Spleen (tissue), 11 donors: ENCODE results near the gene KCNH8. TPM values are rescaled to one million over a fixed set of nuclear protein-coding genes. Genes with fewer than 3 reads are reported as not detected.

ENCODE experiments used
- DNase-seq: peaks from one replicate; pipeline ENCODE4 v3.0.0-alpha.2; 2020
- H3K27ac ChIP-seq, 8 donors: fragments of 200-600 bp; sonication (generic) in 7 of 8; 1 replicate in 4 of 8; 2 replicates in 4 of 8; pipeline versions ENCODE4 v1.5.0 to v1.8.0; 2016 to 2021; ENCODE audit warnings: inconsistent platforms in 4 of 8, mild to moderate bottlenecking in 4 of 8, moderate library complexity in 1 of 8
- H3K27me3 ChIP-seq, 7 donors: fragments of 200-600 bp; sonication (generic) in 6 of 7; replicated peaks in 1 of 7; 1 replicate in 4 of 7; 2 replicates in 3 of 7; pipeline versions ENCODE4 v1.5.0 to v1.8.0; 2016 to 2021; ENCODE audit warnings: inconsistent platforms in 3 of 7, mild to moderate bottlenecking in 1 of 7
- H3K36me3 ChIP-seq, 6 donors: fragments of 200-600 bp; sonication (generic) in 5 of 6; 1 replicate in 4 of 6; 2 replicates in 2 of 6; pipeline versions ENCODE4 v1.5.0 to v1.8.0; 2016 to 2021; ENCODE audit warnings: inconsistent platforms in 2 of 6
- H3K4me1 ChIP-seq, 6 donors: fragments of 200-600 bp; sonication (generic) in 5 of 6; 1 replicate in 3 of 6; 2 replicates in 3 of 6; pipeline versions ENCODE4 v1.5.0 to v1.8.0; 2016 to 2021; ENCODE audit warnings: inconsistent platforms in 3 of 6
- H3K4me3 ChIP-seq, 8 donors: fragments of 200-600 bp; sonication (generic) in 7 of 8; 1 replicate in 4 of 8; 2 replicates in 4 of 8; pipeline versions ENCODE4 v1.5.0 to v1.8.0; 2016 to 2021; ENCODE audit warnings: inconsistent platforms in 4 of 8, mild to moderate bottlenecking in 4 of 8, moderate library complexity in 2 of 8
- H3K9me3 ChIP-seq, 8 donors: fragments of 200-600 bp; sonication (generic) in 7 of 8; 1 replicate in 4 of 8; 2 replicates in 4 of 8; pipeline versions ENCODE4 v1.5.0 to v1.8.0; 2016 to 2021; ENCODE audit warnings: inconsistent platforms in 4 of 8
- POLR2A ChIP-seq, 3 donors: fragments of 450-650 bp; IDR thresholded peaks; one replicate each; pipeline ENCODE4 v1.5.1; 2017; ENCODE audit warnings: antibody characterized with exemption in 3 of 3, mild to moderate bottlenecking in 1 of 3
- POLR2AphosphoS5 ChIP-seq, 3 donors: sonication (generic); formaldehyde crosslinking; IDR thresholded peaks; one replicate each; pipeline ENCODE4 v1.5.1; 2017; ENCODE audit warnings: antibody characterized with exemption in 3 of 3
- WGBS, 5 donors: extraction: QIAGEN DNeasy Blood & Tissue Kit in 3 of 5; methylation state at CpG; one replicate each; pipeline versions ENCODE4 v1.1.5 to v1.1.7; 2013 to 2018; 5-methylcytosine and 5-hydroxymethylcytosine counted together
- intact Hi-C: fragments of 100-400 bp; cut with DNase I; formaldehyde crosslinking; loops from one replicate; pipeline ENCODE4 v1.15.0; 2023; ENCODE audit warnings: low total_unique reads
- polyA plus RNA-seq, 3 donors: library from polyadenylated mRNA; stranded (reverse); fragments of 200-250 nt; gene quantifications; one replicate each; pipeline ENCODE4 v1.2.1, GENCODE V29; 2013
- total RNA-seq, 7 donors: library from RNA; depleted of rRNA in 3 of 7; stranded (reverse); fragments of >200 nt in 3 of 7; fragmentation: NEBNext Ultra II Directional in 4 of 7; extraction: Animal tissue kit (Norgen Biotek cat#: 25700) in 4 of 7; gene quantifications; one replicate each; pipeline versions ENCODE4 v1.1.0 to v1.2.1, GENCODE V29; 2016 to 2021
- TF ChIP-seq, protein P1 (sequence below), 11 experiments: fragments of 200-600 bp in 7 of 11; fragments of 450-650 bp in 4 of 11; sonication (generic) in 4 of 11; IDR thresholded peaks in 8 of 11; conservative IDR thresholded peaks in 3 of 11; 1 replicate in 7 of 11; 2 replicates in 4 of 11; pipeline versions ENCODE4 v1.4.0 to v1.8.0; 2016 to 2021; ENCODE audit warnings: antibody characterized with exemption in 11 of 11, inconsistent platforms in 4 of 11, mild to moderate bottlenecking in 1 of 11
- donor health status: healthy with polysubstance abuse.
- donor health status: DM: no; HTN: no; CAD: no; lungs with moderate emphysema.
- donor health status: DM: no; HTN: no; CAD: no.
- donor health status: Bipolar disorder and iron deficiency.
- donor health status: healthy.
- donor health status: DM: no; HTN: no; CAD: no.
- donor health status: DM: yes; HTN: yes; CAD: no.

KCNH8 gene
- total and polyA plus RNA-seq, 10 donors: 0.70 to 3.1 (median 2.2) TPM

DNA sequence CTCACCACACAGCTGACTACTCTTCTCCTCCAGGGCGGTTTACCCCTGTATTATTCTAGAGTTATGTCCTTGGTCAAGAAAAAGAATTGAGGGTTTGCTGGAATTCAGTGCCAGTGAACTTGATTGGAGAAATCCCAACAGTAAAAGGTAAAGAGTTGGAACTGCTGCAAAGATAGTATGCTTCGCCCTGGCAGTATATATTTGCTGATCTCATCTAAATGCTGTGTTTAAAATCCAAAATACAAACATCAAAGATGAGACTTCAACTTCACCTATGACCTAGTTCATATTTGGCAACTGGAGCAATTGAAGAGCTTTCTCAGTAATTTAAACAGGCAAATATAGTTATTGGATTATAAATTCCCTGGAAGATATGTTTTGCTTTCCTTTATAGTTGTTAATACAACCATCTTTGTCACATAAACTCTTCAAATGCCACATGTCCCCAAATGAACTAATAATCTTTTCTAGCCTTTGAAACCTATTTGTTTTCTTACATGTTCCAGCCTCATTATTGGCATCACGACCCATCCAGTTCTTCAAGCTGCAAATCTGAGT is 6.5 kb downstream of the KCNH8 start:
- H3K9me3 ChIP-seq: no peaks in the 10 kb centered on the region
- intact Hi-C loops: no loop called here
- TF ChIP-seq, protein P1, sequence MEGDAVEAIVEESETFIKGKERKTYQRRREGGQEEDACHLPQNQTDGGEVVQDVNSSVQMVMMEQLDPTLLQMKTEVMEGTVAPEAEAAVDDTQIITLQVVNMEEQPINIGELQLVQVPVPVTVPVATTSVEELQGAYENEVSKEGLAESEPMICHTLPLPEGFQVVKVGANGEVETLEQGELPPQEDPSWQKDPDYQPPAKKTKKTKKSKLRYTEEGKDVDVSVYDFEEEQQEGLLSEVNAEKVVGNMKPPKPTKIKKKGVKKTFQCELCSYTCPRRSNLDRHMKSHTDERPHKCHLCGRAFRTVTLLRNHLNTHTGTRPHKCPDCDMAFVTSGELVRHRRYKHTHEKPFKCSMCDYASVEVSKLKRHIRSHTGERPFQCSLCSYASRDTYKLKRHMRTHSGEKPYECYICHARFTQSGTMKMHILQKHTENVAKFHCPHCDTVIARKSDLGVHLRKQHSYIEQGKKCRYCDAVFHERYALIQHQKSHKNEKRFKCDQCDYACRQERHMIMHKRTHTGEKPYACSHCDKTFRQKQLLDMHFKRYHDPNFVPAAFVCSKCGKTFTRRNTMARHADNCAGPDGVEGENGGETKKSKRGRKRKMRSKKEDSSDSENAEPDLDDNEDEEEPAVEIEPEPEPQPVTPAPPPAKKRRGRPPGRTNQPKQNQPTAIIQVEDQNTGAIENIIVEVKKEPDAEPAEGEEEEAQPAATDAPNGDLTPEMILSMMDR (IDR thresholded peaks at IDR 0.05 in 8 of 11, conservative IDR thresholded peaks at IDR 0.05 in 3 of 11): no peak
- no peak for TF ChIP-seq POLR2A (IDR thresholded peaks at IDR 0.05)
- TF ChIP-seq POLR2AphosphoS5 (IDR thresholded peaks at IDR 0.05): no peak
- 76 to 86% (median 81%) methylated on average over 3 of the region's 3 CpGs for WGBS, 5 donors
- DNase-seq: no peak
- no peaks in the 10 kb centered on the region for H3K4me1 ChIP-seq
- H3K27ac ChIP-seq: no peak overlapping the region
- no peak overlapping the region for H3K4me3 ChIP-seq
- H3K27me3 ChIP-seq: peaks cover 0 to 15% (median 0%) of the 10 kb centered on the region in 7 donors
- no peaks in the 10 kb centered on the region for H3K36me3 ChIP-seq

DNA sequence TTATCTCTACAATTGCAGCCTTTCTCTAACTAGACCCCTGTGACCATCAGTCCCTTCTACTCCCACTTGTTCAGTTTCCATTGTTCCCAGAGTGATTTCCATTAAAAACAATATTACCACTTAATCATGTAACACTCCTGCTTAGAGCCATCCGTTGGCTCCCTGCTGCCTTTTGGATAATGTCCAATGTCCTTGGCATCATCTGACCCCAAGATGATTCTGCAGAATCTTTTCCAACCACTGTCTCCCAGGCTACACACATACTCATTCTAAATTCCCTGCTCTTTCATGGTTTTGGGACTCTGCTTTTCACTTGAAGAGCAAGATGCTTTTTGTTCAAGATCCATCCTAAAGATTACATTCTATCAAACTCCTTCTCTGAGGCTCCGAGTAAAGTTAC is 7.1 kb downstream of the KCNH8 start:
- WGBS, 5 donors: 54 to 62% (median 60%) methylated on average over 2 of the region's 2 CpGs
- H3K27ac ChIP-seq: no peak overlapping the region
- intact Hi-C loops: no loop called here
- no peaks in the 10 kb centered on the region for H3K36me3 ChIP-seq
- H3K4me1 ChIP-seq: no peaks in the 10 kb centered on the region
- TF ChIP-seq, protein P1 (IDR thresholded peaks at IDR 0.05 in 8 of 11, conservative IDR thresholded peaks at IDR 0.05 in 3 of 11): no peak
- no peak for TF ChIP-seq POLR2A (IDR thresholded peaks at IDR 0.05)
- TF ChIP-seq POLR2AphosphoS5 (IDR thresholded peaks at IDR 0.05): no peak
- no peaks in the 10 kb centered on the region for H3K9me3 ChIP-seq
- DNase-seq: no peak
- H3K27me3 ChIP-seq: peaks cover 0 to 9% (median 0%) of the 10 kb centered on the region in 7 donors
- no peak overlapping the region for H3K4me3 ChIP-seq

DNA sequence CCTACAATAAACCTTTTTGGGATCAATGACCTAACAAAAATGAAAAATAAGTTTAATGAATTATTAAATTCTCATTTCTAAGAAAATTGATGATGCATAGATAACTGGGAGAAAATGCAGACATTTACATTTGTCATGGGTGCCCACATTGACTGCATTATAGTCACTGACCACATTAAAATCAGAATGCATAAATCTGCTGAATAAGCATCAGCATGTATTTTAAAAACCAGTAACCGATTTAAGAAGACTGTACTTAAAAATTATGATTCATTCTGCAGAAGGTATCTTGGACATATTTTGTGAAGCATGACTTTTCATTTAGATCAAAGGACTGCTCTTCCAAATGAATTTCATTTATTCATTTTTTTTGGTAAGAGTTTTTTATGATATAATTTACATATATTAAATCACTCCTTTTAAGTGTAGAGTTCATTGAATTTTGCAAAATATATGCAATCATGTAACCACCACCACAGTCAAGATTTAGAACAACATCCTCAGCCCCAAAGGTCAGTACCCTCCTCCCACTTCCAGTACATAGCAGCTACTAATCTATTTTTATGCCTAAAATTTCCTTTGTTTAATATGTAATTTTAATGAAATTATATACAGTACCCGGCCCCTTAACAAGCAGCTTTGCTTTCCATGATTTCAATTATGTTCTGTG is 11.8 kb downstream of the KCNH8 start:
- Histone ChIP-seq H3K4me1 (no peaks in the 10 kb centered on the region), H3K27ac (no peak overlapping the region), H3K36me3 (no peaks in the 10 kb centered on the region), H3K4me3 (no peak overlapping the region), H3K9me3 (no peaks in the 10 kb centered on the region), H3K27me3 (no peaks in the 10 kb centered on the region)
- WGBS, 5 donors: 66 to 91% (median 83%) methylated on average over 2 of the region's 2 CpGs
- no peak for DNase-seq
- intact Hi-C loops: no loop called here
- no peak for TF ChIP-seq POLR2A (IDR thresholded peaks at IDR 0.05)
- TF ChIP-seq POLR2AphosphoS5 (IDR thresholded peaks at IDR 0.05): no peak
- TF ChIP-seq, protein P1 (IDR thresholded peaks at IDR 0.05 in 8 of 11, conservative IDR thresholded peaks at IDR 0.05 in 3 of 11): no peak

DNA sequence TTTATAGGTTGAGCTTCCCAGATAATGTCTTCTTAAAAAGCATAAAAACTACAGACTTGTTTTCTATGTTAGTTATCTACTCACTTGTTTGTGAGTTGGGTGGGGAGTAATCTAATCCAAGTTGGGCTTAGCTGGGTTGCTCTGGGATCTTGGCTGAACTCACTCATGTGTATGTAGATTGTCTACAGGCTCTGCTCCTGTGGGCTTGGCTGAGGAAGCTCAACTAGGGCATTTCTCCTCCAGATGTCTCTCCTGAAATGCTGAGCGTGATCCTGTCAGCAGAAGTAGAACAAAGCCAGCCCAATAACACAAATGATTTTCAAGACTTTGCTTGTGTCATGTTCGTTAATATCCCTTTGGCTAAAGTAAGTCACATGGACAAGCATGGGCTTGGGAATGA is 17.3 kb downstream of the KCNH8 start:
- TF ChIP-seq POLR2A (IDR thresholded peaks at IDR 0.05): no peak
- TF ChIP-seq, protein P1 (IDR thresholded peaks at IDR 0.05 in 8 of 11, conservative IDR thresholded peaks at IDR 0.05 in 3 of 11): no peak
- no peak for TF ChIP-seq POLR2AphosphoS5 (IDR thresholded peaks at IDR 0.05)
- H3K4me1 ChIP-seq: no peaks in the 10 kb centered on the region
- intact Hi-C loops: no loop called here

More for the DNA sequence above, 17.3 kb downstream of the KCNH8 start:
- no peak overlapping the region for H3K27ac ChIP-seq
- H3K4me3 ChIP-seq: no peak overlapping the region
- no peak for DNase-seq
- H3K36me3 ChIP-seq: no peaks in the 10 kb centered on the region
- H3K27me3 ChIP-seq: no peaks in the 10 kb centered on the region
- H3K9me3 ChIP-seq: no peaks in the 10 kb centered on the region
- 75 to 94% (median 84%) methylated on average over 2 of the region's 2 CpGs for WGBS, 5 donors
